GM12874 (cell line): ENCODE measurements around the gene ADAMTS6.

Experiments
- CTCF ChIP-seq: IDR thresholded peaks from 2 replicates; pipeline ENCODE4 v1.5.1; 2011; ENCODE audit warnings: low read depth, mild to moderate bottlenecking, control low read depth, low read length, moderate library complexity; ENCODE audit not compliant: insufficient read depth

The ADAMTS6 gene

DNA sequence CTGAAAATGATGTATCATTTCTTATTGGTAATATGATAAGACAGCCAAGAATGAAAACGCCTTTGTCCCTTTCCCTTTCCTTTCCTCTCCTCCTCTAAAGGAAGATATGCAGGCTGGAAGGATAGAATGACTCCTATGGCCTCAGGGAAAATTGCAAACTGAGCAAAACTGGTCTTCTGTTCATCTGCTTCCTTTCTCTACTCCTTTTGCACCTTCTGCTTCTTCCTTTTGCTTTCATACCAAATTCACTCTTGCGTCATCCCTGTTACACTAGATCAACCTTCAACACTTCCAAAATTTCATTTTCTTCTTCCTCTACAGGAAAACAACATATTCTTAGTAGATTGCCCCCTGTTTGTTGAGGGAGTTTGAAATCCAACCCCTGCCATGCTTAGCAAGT, 234.1 kb downstream of the ADAMTS6 start:
- TF ChIP-seq CTCF: no peak

GRCh38 chr5:65246741-65247140, 235.0 kb downstream of the ADAMTS6 start:
- no peak for TF ChIP-seq CTCF

GRCh38 chr5:65244031-65244430, 237.7 kb downstream of the ADAMTS6 start:
- no peak for TF ChIP-seq CTCF

GRCh38 chr5:65243161-65243560, 238.6 kb downstream of the ADAMTS6 start:
- TF ChIP-seq CTCF: no peak

DNA sequence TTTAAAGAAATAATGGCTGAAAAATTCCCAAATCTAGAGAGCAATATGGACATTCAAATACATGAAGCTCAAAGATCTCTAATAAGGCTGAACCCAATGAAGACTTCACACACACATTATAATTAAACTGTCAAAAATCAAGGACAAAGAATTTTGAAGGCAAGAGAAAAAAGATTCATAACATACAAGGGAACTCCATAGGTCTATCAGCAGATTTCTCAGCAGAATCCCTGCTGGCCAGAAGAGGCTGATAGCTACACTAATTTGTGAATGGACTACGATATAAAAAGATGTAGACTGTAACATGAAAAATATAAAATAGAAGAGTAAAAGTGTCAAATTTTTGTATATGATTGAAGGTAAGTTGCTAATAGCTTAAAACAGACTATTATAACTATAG, 251.9 kb downstream of the ADAMTS6 start:
- TF ChIP-seq CTCF: no peak

DNA sequence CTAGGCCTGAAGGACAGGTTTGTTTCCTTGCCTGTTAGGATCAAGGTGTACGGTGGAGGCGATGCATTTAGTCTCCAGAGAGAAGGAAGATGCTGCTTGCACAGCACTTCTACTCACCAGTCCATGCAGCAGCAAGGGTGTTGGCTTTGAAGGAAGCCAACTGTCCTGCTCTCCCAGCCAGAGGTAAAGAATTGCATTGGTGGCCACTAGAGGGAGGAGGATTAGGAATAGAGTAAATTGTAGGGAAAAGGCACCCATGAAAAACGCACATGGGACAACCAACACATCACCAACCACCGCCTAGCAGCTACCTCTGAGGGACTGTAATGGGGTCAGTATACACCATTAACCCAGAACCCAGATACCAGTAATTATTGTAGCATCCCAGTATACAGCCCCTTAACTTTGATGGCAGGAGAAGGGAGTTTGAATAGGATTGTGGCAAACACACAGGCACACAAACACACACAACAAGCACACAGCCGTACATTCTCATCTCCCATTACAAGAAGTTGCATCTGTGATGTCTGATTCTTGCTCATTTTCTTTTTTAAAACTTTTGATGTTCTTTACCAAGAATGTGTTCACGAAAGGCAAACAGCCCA, 267.7 kb downstream of the ADAMTS6 start:
- TF ChIP-seq CTCF: 0 out of 2 replicates have a peak, but pooled peaks have one; percentile 13

DNA sequence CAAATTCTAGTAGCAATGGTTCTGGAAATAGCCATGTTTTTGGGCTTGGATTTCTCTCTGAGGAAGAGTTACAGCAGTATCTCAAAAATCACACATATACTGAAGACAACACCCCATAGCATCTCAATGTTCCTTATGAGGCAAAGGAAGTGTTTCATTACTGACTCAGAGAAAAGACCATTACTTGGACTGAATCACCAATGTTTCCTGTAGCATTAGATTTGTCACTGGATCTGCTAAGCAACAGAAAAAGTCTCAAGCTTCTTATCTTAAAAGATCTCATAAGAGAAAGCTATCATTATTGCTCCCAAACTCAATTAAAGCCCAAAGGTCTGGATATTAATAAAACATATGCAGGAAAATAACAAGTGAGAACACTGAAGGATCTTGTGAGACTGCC, 272.4 kb downstream of the ADAMTS6 start:
- no peak for TF ChIP-seq CTCF
